ENCODE data around the gene ATP10A.

- TF ChIP-seq CTCF (conservative IDR thresholded peaks at IDR 0.05) (no peak), ZFX (IDR thresholded peaks at IDR 0.05) (no peak)
Measured at GRCh38 chr15:25864966-25865365, 1.8 kb upstream of the ATP10A start.
